Mammary epithelial cell (primary cell): Measurements from ENCODE around the gene SSU72.

ENCODE experiments used
- EZH2 ChIP-seq: IDR thresholded peaks from 2 replicates; pipeline ENCODE4 v1.6.1; 2012; ENCODE audit warnings: low read length, inconsistent platforms, borderline replicate concordance
- TF ChIP-seq, protein P1 (sequence below), 2 donors: IDR thresholded peaks in 1 of 2; conservative IDR thresholded peaks in 1 of 2; 2 replicates each; pipeline ENCODE4 v1.5.1; 2011 to 2012; ENCODE audit warnings: inconsistent platforms in 2 of 2, low read length in 2 of 2, mild to moderate bottlenecking in 2 of 2, control low read depth in 1 of 2, low read depth in 1 of 2; ENCODE audit not compliant: insufficient read depth in 1 of 2; ENCODE audit errors: extremely low read depth in 1 of 2

DNA sequence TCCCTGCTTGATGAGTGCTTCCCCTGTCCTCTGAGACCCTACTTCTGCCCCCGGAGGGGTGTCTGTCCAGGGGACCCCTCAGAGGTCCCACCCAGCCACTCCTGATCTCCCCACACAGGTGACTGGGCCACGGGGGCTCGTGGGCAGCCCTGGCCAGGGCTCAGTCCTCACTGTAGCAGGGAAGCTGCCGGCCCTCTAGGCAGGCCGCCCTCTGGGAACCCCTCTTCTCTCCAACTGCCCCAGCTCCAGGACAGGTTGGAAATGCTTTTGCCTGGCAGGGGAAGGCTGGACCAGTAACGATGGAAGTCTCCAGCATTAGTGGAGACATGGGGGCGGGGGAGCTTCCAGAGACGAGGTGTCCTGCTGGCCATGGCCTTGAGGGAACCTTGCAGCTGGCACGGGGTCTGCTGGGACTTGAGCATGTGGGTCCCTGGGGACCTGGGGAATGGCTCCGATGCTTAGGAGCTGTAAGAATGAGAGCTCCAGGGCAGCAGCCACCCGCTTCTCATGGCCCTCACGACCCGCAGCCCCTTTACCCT lies 28.4 kb upstream of the SSU72 start:
- TF ChIP-seq, protein P1, sequence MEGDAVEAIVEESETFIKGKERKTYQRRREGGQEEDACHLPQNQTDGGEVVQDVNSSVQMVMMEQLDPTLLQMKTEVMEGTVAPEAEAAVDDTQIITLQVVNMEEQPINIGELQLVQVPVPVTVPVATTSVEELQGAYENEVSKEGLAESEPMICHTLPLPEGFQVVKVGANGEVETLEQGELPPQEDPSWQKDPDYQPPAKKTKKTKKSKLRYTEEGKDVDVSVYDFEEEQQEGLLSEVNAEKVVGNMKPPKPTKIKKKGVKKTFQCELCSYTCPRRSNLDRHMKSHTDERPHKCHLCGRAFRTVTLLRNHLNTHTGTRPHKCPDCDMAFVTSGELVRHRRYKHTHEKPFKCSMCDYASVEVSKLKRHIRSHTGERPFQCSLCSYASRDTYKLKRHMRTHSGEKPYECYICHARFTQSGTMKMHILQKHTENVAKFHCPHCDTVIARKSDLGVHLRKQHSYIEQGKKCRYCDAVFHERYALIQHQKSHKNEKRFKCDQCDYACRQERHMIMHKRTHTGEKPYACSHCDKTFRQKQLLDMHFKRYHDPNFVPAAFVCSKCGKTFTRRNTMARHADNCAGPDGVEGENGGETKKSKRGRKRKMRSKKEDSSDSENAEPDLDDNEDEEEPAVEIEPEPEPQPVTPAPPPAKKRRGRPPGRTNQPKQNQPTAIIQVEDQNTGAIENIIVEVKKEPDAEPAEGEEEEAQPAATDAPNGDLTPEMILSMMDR (conservative IDR thresholded peaks at IDR 0.05 in 1 of 2, IDR thresholded peaks at IDR 0.05 in 1 of 2; ENCODE audit: extremely low read depth in 1 of 2, insufficient read depth in 1 of 2, low read depth in 1 of 2, low read length in 2 of 2): no peak
- TF ChIP-seq EZH2: no peak
